SK-N-DZ (cell line): ENCODE data around the gene PNLIP.

ENCODE experiments used
- DNase-seq: peaks from one replicate; pipeline ENCODE4 v3.0.0-alpha.2; 2015; ENCODE audit warnings: low spot score
- small RNA-seq, 2 experiments: library from RNA; depleted of rRNA; stranded (forward); fragments of <200 nt; gene quantifications; one replicate each; pipeline ENCODE3, GENCODE V24; 2014

PNLIP gene

DNA sequence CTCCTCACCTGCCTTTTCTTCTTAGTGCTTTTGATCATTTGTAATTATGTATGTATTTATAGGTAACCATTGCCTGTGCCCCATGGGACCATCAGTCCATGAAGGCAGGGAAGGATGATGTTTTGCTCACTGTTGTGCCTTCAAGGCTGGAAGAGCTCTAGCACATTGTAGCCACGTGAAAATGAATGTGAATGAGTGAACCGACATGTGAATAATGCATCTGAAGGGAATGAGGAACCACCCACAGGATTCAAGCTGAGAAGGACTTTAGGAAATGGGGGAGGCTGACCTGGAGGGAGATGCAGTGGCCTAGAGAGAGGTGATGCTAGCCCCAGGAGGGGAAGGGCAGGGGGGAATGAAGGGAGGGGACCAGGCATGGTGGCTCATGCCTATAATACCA, 69.1 kb downstream of the PNLIP start:
- DNase-seq, result no peak

DNA sequence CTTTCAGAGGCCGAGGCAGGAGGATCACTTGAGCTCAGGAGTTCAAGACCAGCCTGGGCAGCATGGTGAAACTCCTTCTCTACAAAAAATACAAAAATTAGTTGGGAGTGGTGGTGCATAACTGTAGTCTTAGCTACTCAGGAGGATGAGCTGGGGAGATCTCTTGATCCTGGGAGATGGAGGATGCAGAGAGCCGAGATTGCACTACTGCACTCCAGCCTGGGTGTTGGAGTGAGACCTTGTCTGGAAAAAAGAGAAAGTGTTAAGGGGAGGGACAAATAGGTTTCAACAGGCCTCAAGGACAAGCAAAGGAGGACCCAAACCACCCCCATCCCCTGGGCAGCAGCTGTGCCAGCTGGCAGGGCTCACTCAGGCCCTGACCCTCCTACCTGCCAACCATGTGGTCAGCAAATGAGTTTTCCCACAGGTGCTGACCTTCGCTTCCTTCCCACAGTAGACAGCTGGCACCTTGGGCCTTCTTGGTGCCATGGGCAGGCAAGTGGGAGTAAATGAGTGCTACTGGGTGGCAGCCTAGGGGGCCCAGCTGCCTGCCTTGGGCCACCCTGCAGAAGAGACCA, 69.6 kb downstream of the PNLIP start:
- no peak for DNase-seq

Small RNA genes lying within 50 kb of the gene (small RNA-seq; reads per million reads assigned to genes)
- gene RNU6-1090P, result 0 reads per million in 2 experiments
